ENCODE data around the gene HRH2.
A peak's percentile ranks its signal among the peaks of the same experiment; 100 is the strongest.
"Not testable (repeated sequence)": the region's sequence is repeated elsewhere in the genome, so short reads cannot be mapped to it uniquely, and the experiment has no call there.

The HRH2 gene, protein sequence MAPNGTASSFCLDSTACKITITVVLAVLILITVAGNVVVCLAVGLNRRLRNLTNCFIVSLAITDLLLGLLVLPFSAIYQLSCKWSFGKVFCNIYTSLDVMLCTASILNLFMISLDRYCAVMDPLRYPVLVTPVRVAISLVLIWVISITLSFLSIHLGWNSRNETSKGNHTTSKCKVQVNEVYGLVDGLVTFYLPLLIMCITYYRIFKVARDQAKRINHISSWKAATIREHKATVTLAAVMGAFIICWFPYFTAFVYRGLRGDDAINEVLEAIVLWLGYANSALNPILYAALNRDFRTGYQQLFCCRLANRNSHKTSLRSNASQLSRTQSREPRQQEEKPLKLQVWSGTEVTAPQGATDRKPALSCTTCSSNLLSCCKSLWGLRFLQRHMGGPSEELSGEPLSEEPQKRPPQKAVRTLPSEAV

DNA sequence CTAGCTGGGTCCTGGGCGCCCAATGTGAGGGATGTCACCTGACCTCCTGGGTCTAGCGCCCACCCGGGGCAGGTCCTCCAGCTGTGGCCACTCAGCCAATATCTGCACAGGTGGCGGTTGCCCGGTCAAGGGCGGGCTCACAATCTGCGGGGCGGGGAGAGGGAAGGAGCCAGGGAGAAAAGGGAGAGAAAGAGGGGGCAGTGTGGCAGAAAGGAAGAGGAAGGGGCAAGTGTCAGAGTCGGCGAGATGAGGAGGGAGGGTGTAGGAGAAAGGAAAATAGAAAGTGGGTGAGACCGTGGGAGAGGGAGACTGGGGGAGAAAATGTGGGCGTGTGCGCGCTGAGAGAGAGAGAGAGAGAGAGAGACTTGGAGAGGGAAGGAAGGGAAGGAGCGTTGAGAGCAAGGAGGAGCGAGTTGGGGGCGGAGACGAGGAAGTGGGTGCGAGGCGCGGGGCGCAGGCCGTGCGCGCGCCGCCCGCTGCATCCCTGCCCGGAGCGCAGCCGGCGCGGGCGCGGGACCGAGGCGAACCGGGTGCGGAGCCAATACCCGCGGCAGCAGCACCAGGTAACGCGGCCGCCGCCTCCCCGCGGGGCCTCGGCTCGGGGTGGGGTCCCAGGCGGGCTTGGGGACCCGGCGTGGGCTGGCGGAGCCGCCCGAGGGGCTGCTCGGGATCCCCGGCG lies at the start of gene HRH2:
HRH2 (plus strand) TSS at position 479 of the 679 bp plus-strand sequence. CDS start 25,163 bp downstream, outside the sequence.
- DNase-seq = peak; percentile 50 to 67

DNA sequence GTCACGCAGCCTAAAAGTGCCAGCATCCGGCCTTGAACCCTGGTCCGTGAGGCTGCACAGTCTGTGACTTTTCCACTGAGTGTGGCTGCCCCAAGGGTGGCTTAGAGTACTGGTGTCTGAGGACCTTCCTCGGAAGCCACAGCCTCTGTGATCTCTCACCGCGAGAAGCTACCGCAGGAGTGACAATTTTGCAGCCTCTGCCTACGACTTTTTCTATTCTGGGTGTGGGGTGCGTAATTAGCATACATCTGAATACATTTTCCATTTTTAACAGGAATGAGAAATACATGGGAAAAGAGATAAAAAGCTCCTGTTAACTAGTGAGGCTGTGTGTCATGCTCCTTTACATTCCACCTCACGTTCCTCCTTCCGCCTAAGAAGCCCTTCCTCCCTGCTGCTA lies 48.3 kb upstream of the HRH2 start:
- no peak for DNase-seq

DNA sequence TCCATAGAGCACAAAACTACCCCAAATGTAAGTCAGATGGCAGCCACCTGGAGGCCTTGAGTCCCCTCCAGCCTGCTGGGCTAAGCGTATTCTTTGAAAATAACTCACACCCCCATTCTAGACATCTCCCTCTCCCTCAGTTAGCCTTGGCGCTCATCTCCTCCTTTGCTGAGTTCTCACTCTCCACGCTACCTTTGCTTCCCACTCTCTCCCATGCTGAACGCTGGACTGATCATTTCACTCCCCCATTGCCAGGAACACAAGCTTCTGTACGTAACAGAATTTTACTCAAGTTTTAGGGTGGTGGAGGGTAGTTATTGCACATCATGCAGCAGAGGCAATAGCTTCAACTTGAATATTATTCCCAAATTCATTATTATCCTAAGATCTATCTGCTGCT lies 47.5 kb upstream of the HRH2 start:
- DNase-seq = no peak

DNA sequence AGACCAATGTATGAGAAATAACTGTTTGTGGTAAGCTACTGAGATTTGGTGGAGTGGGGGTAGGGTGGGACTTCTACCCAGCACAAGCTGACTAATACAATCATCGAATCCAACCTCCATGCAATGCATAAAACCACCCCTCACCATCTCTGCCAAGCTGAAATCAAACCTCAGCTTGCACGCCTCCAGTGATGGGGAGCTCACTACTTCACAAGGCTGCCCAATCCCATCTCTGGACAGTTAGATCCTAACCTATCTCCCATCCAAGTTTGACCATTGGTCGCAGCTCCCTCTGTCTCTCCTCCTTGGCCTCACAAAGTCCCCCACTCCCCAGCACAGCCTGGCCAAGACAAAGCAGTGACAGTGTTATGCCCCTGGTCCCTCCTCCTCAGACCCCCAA lies 47.0 kb upstream of the HRH2 start:
- DNase-seq = no peak

DNA sequence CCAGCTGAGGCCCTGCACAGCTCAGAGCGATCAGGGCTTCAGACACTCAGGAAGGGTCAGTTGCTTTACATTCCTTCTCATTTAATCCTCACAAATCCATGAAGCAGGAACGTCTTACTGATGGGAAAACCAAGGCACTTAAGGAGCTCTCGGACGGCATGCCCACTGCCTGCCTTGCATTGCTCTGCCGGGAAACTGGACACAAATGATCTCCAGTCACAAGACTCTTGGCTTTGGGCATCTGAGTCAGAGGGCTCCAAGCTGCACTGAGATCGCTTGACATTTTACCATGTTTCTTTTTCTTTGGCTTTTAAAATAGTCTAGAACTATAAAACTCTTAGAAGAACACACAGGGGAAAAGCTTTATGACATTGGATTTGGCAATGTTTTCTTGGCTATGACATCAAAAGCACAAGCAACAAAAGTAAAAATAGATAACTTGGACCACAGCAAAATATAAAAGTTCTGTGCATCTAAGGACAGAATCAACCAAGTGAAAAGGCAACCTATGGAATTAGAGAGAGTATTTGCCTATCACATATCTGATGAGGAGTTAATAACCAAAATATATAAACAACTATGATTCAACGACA lies 43.6 kb upstream of the HRH2 start:
- no peak for DNase-seq

DNA sequence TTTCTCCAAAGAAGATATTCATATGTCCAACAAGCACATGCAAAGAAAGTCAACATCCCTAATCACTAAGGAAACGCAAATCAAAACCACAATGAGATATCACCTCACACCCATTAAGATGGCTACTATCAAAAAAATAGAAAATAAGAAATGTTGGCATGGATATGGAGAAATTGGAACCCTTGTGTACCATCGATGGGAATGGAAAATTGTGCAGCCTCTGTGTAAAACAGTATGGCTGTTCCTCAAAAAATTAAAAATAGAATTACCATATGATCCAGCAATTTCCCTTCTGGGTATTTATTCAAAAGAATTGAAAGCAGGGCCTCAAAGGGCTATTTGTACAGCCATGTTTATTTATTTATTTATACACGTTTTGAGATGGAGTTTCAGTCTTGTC lies 43.0 kb upstream of the HRH2 start:
- DNase-seq = no peak

DNA sequence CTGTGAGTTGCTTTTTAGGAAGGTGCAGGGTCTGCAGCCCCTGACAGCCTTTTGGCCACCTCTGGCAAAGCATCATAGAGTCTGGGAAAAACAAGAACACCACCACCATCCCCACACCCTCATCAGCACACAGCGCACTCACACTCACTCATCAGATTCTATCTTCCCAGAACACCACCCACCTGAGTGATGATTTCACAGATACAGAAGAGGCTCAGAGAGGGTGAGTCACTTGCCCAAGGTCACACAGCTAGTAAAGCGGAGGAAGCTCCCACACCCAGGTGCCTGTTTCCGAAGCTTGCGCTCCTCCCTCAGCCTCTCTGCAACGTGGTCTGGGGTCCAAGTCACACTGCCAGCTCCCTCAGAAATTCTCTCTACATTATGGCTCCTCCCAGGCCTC lies 41.8 kb upstream of the HRH2 start:
- no peak for DNase-seq

DNA sequence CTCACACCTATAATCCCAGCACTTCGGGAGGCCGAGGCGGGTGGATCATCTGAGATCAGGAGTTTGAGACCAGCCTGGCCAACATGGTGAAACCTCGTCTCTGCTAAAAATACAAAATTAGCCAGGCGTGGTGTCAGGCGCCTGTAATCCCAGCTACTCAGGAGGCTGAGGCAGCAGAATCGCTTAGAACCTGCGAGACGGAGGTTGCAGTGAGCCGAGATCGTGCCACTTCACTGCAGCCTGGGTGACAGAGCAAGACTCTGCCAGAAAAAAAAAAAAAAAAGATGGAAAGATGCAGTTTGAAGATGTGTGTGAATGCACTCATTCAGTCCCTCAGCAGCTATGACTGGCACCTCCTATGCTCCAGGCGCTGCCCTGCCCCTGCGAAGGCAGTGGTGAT lies 41.3 kb upstream of the HRH2 start:
- not testable (repeated sequence) for DNase-seq

DNA sequence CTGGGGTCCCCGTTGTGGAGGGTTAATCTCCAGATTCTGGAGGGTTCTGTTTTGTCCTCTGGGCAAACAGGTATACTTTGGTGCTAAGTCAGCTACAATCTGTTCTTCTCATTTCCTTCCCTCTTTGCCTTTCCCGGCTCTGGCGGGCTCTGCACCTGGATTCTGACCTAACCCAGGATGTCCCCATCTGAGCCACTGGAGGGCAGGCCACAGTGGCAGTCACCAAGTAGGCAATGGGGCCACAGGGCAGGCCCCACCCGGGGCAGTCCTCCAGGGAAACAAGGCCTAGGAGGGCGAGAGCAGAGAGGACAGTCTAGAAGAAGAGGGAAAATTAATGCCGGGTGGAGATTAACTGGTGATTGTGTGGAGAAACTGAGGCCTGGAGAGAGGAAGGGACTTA lies 40.4 kb upstream of the HRH2 start:
- DNase-seq = no peak

DNA sequence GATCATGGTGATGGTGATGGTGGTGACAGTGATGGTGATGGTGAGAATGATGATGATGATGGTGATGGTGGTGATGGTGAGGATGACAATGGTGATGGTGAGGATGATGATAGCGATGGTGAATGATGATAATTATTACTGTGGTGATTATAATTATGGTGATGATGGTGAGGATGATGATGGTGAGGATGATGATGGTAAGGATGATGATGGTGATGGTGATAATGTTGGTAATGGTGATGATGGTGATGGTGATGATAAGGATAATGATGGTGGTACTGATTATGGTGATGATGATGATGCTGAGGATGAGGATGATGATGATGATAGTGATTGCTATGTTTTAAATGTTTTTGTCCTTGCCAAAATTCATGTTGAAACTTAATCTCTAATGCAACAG lies 37.3 kb upstream of the HRH2 start:
- DNase-seq = no peak

DNA sequence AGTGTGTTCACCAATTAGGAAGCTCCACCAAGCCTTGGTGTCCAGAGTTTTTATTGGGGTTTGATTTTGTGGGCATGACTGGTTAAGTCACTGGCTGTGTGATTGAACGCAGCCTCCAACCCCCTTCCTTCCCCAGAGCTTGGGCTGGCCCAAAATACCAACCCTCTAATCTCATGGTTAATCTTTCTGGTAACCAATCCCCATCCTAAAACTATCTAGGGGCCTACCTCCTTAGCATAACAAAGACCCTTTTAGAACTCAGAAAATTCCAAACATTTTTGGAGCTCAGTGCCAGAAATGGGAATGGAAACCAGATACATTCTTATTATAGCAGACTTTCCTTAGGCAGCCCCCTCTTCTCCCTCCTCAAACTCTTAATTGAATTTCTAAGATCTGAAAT lies 35.9 kb upstream of the HRH2 start:
- no peak for DNase-seq

DNA sequence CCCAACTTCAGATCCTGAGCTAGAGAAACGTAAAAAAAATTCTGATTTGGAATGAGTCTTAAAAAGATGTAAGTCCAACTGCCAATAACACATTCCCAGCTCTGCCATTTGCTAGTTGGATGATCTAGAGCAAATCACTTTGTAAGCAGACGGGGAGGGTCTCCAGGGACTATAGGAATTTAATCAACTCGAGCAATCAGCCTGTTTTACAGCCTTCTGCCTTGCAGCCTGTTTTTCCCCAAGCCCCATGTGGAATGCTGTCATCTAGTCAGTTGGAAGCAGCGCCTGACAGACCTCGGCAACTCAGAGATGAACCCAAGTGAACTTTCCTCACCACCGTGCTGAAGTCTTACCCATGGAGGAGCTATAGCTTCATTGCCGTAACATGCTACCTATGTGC lies 34.8 kb upstream of the HRH2 start:
- DNase-seq = no peak

DNA sequence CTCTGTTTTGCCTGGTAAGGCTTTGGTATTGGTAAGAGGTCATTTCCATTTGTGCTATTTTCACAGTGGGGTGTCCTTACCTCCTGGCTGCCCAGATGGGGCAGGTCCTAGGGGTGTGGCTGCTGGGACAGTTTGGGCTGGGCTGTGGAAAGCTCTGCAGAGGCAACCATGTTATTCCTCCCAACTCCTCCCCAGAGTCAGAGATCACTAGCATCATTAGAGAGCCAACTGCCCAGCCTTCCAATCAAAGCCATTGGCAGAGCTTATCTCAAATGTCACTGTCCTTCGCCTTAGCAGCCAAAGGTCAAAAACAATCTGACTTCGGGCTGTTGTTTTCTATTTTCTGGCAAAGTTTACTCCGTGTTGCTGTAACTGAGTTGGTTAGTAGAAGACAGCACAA lies 33.6 kb upstream of the HRH2 start:
- no peak for DNase-seq

DNA sequence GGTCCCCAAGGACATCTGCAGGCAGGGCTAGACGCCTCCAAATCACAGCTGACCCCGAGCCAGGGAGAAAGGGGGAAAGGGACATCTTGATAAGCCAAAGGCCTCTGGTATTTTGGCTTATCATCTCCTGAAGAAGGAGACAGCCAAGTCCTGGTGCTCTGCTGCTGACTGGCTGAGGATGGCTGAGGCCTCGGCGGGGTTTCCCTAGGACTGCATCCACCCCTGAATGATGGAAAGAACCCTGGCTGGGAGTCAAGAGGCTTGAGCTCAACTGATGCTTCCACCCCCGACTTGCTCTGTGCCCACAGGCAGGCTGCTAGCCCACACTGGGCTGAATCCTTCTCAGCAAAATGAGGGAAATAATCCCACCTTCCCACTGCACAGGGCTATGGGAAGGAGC lies 30.9 kb upstream of the HRH2 start:
- no peak for DNase-seq

DNA sequence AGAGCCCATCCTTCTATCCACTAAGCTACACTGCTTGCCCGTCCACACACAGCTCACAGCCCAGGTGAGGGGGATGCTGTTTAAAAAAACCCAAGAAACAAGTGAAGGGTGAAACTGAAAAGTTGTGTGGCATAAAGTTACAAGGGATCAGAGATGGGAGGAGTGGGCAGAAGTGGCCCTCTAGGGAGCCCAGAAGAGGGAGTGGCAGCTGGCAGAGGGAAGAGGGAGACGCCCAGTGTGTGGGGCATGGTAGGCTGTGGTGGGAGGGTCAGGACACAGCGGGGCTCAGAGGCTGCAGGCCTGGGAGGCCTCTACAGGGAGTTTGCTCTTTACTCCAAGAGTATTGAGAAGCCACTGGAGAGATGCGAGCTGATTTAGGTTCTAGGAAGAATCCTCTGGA lies 30.1 kb upstream of the HRH2 start:
- DNase-seq = peak; percentile 44 to 56

DNA sequence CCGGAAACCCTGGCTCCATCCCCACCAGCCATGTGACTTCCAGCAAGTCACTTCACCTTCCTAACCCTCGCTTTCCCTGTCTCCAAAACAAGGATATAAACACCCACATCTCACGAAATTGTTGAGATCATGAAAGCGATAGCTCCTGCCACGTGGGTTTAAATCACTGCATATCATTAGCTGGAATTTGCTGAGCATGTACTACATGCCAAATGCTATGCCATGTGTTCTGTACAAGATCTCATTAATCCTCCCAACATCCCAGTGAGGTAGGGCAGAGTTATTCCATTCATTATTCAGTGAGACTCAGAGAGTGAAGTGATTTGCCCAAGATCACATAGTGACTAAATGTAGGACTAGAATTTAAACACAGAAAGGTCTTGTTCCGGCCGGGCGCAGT lies 29.2 kb upstream of the HRH2 start:
- peak in 1 of 2 experiments; percentile 50 for DNase-seq

DNA sequence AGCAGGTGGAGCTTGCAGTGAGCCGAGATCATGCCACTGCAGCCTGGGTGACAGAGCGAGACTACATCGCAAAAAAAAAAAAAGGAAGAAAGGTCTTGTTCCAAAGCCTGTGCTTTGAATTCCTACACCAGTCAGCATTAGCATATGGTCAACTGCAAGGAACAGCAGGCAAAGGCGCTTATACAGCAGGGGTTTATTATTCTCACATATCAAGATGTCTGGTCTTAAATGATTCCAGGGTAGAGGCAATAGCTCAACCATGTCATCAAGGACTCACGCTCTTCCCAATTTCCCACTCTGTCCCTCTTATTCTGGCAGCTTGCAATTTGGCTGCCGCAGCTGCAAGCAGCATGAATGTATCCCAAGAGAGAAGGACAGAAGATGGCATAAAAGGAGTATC lies 28.6 kb upstream of the HRH2 start:
- DNase-seq = peak; percentile 80 to 93

DNA sequence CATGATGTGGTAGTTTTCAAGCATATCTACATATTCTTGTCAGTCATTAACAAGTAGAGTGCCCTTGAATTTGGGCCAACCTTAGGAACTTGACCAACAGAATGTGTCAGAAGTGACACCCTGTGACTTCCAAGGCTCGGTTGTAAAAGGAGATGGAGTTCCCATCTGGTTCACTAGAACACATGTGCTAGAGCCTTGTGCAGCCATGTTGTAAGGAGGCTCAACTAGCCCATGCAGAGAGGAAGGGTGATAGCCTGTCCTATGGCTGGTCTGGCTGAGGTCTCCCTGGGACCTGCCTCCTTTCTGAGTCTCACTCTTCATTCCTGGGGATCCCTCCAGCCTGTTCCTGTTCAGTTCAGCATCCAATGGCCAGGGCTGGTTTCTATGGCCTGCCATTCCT lies 28.1 kb upstream of the HRH2 start:
- DNase-seq = peak in 1 of 2 experiments; percentile 21

DNA sequence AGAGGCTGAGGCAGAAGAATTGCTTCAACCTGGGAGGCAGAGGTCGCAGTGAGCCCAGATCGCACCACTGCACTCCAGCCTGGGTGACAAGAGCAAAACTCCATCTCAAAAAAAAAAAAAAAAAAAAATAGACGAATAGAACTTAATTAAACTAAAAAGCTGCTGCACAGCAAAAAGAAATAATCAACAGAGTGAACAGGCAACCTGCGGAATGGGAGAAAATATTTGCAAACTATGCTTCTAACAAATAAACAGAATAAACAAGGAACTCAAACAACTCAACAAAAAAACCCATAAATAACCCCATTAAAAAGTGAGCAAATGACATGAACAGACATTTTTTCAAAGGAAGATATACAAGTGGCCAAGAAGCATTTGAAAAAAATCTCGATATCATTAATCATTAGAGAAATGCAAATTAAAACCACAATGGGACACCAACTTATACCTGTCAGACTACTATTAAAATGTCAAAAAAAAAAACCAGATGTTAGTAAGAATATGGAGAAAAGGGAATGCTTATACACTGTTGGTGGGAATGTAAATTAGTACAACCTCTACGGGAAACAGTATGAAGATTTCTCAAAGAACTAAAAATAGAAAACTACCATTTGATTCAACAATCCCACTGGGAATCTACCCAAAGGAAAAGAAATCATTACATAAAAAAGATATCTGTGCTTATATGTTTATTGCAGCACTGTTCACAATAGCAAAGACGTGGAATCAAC lies 21.9 kb upstream of the HRH2 start:
- no peak for DNase-seq

DNA sequence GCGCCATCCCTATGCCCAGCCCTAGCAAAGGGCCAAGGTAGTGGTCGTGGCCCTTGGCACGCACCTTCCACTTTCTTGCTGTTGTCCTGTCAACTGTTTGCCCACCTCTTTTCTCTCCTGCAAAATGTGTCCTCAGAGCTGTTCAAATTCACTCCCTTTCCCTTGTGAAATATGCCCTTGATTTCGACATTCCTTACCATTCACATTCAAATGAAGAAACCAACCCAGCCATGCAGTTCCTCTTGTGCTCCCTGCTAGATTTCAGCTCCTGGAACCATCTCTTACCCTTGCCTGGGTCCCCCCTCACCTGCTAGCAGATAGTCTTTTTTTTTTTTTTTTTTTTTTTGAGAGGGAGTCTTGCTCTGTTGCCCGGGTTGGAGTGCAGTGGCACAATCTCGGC lies 19.6 kb upstream of the HRH2 start:
- no peak for DNase-seq

DNA sequence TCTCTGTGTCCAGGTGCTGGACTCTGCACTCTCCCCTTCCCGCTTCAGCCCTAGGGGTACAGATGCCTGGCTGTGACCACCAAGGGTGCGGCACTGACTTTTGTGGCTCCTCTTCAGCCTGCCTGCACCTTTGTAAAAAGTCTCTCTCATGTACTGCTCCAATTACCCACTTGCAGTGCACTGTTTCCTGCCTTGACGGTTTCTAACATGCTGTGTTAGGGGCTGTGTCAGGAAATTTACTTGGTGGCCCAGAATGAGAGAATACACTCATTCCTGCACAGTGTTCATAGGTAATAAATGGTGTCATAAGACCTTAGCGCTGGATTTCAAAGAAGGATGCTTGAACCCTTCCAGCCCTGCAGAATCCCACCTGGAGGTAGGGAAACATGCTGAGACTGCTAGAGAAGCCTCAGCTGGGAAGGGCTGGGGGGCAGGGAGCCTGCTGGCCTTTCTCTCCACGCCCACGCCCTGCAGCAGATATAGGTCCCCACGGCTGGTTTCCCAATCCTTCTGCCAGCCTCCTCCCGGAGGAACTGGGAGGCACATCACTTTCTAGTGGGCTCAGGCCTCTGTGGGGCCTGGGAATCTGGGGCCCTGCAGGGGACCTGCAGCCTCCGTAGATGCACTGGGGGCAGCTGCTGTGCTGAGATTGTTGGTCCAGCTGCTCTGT lies 17.6 kb upstream of the HRH2 start:
- DNase-seq = no peak

DNA sequence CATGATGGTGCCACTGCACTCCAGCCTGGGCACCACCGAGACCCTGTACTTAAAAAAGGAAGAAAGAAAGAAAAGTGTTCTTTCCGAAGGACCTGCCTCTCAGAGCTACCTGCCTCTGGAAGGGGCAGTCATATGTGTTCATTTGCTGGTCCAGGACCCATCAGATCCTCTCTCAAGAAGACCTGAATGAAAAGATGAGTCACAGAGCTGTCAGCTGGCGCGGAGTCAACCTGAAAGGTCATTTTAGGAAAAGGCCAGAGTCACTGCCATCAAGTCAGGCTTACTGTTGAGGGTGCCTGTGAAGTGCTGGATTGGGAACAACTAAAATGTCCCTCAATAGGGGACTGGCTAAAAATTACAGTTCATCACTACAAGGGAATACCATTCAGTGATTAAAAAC lies 14.9 kb upstream of the HRH2 start:
- no peak for DNase-seq

DNA sequence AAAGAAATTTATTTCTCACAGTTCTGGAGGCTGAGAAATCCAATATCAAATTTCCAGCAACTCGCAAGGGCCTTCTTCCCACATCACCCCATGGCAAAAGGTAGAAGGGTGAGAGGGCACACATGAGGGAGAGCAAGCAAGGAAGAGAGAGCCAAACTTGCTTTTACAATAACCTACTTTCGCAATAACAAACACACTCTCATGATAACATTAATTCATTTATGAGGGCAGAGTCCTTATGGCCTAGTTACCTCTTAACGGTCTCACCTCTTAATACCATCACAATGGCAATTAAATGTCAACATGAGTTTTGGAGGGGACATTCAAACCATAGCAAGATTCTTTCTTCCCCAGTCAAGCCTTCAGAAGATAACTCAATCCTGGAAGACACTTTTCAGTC lies 11.6 kb upstream of the HRH2 start:
- DNase-seq = no peak
